ENCODE results near the gene CDH4.

Gene CDH4

DNA sequence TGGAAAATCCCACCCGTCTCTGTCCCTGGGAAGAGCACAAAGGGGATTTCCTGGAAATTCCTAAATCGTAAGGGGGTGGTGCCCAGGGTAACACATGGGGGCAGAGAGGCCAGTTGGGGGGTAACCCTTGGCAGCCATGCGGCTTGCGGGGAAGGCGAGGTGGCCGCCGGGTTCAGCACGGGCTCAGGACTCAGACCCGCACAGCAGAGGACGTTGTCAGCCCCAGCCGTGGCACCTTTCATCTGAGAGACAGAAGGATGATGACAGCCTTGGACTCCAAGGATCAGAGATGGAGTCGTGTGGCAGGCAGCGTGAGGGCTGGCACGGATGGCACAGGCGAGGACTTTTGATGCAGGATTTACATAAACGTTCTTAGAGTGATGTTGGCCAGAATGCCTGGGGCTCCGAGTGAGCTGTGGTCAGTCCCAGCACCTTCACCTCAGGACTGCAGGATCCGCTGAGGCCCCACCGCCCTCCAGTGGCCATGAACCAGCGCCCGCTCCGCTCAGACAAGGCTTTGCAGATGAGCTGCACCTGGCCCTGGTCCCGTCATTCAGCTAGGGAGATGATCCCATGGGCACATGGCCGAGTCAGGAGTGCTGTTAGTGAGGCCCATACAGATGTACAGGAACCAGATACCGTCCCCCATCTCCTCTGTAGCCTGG lies 623.3 kb downstream of the CDH4 start:
- no peak for DNase-seq (ENCODE audit: low read depth in 2 of 2)

- no peak for DNase-seq (ENCODE audit: low read depth in 2 of 2)
Measured at GRCh38 chr20:61875996-61876395, 623.9 kb downstream of the CDH4 start.

DNA sequence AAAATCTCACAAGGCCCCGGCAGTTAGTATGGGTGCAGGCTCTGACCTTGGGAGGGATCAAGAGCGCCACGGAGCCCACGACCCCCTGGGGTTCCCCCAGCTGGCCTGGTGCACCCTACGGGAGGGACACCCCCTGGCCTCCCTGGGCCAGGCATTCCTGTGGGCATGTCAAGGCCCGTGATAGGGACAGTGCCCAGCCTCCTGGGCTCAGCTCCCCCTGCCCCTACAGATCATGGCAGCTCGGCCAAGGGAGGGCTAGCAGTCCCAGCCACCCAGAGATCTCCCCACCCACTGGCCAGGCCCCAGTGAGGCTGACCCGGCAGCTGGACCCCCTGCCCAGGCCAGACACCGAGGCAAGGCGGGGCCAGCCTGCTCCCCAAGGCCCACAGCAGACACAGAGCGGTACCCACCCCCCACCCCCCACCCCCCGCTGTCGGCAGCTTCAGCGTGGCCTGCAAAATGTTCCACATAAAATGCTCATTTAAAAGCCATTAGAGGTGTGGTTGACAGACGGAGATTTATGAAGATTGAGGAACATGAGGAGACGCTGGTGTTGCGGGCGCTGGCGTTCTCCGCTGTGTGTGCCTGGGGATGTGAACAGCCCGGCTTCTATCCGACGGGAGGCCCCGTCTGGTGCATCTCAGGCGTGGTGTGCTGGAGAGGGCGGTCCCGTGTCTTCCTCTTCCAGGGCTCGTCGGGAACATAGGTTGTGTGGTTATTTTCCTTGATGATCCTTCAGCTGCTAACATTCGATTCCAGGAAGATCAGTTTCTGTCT lies 625.1 kb downstream of the CDH4 start:
- no peak for DNase-seq (ENCODE audit: low read depth in 2 of 2)

DNA sequence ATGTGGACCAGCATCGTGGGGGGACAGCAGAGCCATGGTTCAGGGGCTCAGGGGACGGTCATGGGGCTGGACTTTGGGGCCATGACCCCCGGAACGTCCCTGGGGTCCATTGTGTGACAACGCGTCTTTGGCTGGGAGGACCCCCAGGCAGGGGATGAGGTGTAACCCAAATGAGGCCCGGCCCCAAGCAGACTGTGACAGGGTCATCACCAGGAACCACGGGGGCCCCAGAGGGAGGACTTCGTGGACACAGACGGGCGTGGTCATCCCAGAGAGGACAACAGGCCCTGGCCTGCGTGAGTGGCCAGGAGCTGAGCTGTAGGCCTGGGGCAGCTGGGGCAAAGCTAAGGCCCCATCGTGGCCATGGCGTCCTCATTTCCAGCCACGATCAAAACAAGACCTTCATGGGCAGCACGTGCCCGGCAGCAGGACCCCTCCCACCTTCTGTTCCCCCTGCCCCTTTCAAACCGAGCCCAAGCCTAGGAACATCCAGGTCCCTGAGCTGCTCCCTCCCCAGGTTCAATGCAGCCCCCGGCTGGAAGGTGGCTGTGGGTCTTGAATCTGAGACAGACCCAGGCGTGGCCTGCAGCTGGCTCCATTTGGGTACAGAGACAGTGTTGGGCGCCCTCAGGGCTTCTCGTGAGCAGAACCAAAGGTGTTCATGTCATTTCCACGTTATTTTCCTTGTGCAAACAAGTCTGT lies 625.9 kb downstream of the CDH4 start:
- no peak for DNase-seq (ENCODE audit: low read depth in 2 of 2)

DNA sequence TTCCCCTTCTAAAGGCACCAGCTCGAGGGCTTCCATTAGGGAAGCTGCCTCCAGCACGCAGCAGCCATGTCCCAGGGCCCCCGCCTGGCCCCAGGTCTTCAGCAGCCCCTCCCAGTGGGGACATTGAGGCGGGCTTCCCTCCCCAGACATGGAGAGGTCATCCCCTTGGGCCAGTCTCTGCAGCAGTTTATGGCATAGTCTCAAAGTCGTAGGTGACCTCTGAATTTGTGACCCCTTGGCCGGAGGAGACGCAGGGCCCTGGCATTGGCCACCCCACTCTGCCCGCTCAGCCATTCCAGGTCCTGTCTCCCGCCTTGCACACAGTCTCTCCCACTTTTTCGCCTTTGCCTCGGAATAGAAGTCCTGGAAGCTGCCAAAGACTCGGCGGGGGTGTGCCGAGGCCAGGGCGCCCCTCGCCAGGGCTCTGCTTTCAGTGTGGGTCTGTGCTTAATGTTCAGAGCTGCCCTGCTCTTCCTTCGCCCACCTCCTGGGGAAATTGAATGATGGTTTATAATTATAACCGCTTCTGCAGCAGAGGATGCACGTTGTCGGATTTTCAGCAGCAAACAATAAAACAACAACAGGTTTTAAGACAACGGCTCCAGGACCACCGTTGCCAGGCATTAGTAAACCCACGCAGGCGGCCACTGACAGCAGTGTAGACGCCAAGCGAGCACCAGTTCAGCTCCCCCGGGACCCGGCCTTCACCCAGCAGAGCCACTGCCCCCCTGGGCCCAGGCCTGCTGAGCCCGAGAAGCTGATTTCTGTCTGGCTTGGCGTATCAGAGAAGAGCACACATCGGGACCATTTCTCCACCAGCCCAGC lies 626.6 kb downstream of the CDH4 start:
- no peak for DNase-seq (ENCODE audit: low read depth in 2 of 2)

DNA sequence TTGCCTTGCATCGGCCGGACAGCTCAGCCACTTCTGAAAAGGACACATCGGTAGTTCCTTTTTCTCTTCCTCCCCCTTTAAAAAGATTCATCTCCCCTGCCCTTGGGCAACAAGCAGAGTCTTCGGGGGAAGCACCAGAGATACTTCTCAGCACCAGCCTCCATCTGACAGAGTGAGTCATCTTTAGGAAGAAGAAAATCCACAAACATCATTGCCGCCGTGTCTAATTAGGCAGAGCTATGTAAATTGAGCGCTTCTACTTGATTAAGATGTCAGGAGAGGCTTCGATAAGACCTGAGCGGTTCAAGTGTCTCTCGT lies 627.2 kb downstream of the CDH4 start:
- no peak for DNase-seq (ENCODE audit: low read depth in 2 of 2)

GRCh38 chr20:61879694-61880093 lies 627.6 kb downstream of the CDH4 start:
- no peak for DNase-seq (ENCODE audit: low read depth in 2 of 2)

GRCh38 chr20:61880706-61881105 lies 628.6 kb downstream of the CDH4 start:
- no peak for DNase-seq (ENCODE audit: low read depth in 2 of 2)

DNA sequence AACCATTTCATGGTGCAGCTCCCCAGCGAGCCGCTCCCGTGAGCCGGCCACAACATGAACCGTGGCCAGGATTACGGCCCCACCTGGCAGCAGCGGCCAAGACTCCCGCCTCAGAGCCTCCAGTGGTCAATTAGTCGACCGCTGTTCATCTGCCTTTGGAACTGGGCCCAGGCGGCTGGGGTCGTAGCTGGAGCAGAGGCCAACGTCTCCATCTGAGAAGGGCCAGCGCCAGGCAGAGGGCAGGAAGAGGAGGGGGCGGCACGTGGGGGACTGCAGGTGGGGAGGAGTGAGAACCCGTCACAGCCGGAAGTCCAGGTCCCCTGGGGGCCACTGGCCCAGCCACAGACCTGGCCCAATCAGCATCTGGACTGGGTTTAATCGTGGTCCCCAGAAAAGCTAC lies 629.4 kb downstream of the CDH4 start:
- DNase-seq (ENCODE audit: low read depth in 2 of 2) = no peak

DNA sequence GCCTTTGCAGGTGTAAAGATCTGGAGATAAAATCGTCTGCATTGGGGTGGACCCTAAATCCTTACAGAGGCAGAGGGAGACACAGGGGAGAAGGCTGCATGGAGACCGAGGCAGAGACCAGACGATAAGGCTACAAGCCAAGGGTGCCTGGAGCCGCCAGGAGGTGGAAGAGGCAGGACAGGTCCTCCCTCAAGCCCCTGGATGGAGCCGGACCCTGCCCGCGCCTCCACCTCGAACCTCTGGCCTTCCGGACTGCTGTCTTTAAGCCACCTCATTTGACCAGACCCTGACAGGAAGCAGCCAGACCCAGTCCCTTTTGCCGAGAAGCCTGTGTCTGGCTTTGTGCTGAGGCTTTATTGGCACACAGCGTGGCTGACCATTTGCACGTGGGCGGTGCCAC lies 629.8 kb downstream of the CDH4 start:
- no peak for DNase-seq (ENCODE audit: low read depth in 2 of 2)

DNA sequence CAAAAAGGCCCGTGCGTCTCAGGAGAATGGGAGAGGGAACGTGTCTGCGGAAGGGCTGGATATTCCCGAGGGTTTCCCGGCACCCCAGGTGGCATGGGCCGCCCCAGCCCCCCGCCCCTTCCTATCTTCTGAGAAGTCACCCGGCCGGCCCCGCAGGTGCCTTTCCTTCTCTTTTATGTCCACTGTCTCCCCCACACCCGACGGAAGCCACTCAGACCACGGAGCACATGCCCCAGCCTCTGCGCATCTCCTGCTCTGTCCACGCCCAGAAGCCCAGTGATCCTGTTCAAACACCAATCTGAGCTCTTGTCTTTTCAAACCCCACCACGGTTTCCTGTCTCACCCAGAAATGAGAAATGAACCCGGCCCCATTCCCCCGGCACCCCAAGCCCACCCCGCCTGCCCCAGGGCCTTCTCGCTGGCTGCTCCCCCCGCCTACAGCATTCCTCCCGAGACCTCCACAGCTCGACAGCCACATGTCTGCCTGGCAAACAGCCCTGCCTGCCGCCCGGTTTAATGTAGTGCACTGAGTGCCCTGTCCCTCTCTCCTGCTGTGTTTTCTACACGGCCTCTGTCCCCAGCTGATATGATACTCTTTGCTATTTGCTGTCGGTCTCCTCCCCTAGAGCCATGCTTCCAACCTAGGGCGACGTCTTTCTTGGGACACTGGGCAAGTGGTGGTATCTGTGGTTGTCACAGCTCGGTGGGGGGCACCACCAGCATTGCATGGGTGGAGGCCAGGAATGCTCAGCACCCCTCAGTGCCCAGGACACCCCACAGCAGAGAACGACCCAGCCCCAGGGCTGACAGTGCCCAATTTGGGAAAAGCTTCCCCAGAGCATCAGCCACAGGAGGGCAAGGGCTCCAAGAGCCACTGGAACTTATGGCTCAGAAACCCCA lies 630.9 kb downstream of the CDH4 start:
- DNase-seq (ENCODE audit: low read depth in 2 of 2) = no peak

GRCh38 chr20:61883857-61884393 lies 631.9 kb downstream of the CDH4 start:
- no peak for DNase-seq (ENCODE audit: low read depth in 2 of 2)

- DNase-seq (ENCODE audit: low read depth in 2 of 2) = no peak
Measured at GRCh38 chr20:61884571-61885389, 632.7 kb downstream of the CDH4 start.

GRCh38 chr20:61885759-61886715 lies 634.0 kb downstream of the CDH4 start:
- no peak for DNase-seq (ENCODE audit: low read depth in 2 of 2)

- DNase-seq (ENCODE audit: low read depth in 2 of 2) = peak; percentile 6 to 10
Measured at GRCh38 chr20:61886721-61887595, 634.9 kb downstream of the CDH4 start.

GRCh38 chr20:61887596-61888093 lies 635.6 kb downstream of the CDH4 start:
- no peak for DNase-seq (ENCODE audit: low read depth in 2 of 2)

DNA sequence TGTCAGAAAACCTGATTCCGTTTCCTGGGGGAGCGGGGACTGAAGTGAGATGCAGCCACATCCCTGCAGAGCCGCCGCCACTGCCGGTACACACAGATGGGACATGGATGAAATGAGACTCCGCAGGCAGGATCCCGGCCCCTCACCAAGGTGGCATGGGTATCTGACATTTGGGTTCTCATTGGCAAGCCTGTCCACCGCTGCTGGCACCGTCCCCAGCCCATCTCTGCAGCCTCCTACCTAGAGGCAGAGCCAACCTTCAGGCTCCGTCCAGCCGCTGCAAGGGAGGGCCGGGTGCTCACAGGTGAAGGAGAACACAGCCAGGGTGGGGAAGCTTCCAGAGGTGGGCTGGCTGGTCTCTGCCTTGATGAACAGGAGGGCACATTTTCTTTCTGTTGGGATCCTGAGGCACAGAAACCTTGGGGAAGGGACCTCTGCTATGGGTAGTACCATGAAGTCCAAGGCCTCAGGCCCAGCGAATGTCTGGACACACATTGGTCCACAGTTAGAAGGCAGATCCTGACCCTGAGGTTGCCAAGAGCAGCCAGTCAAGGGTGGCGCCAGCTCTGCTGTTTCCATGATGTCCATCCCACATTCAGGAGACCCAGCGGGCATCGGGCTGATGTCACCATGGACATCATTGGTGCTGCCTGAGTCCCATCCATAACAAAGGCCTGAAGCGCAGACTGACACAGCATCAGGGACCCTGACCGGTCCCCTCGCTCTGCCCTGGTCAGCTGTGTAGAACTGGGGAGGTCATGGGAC lies 636.2 kb downstream of the CDH4 start:
- DNase-seq (ENCODE audit: low read depth in 2 of 2) = no peak

Data from fibroblast of skin of left quadriceps (primary cell).